Ishikawa (cell line): Measurements from ENCODE around the gene EGFLAM.

Source experiments
- CEBPB ChIP-seq: IDR thresholded peaks from 2 replicates; pipeline ENCODE4 v1.6.1; 2012
- CREB1 ChIP-seq: IDR thresholded peaks from 2 replicates; pipeline ENCODE4 v1.6.1; 2012; ENCODE audit warnings: low read depth
- EGR1 ChIP-seq: IDR thresholded peaks from 2 replicates; pipeline ENCODE4 v1.6.1; 2012
- EP300 ChIP-seq: IDR thresholded peaks from 2 replicates; pipeline ENCODE4 v1.6.1; 2012; ENCODE audit warnings: borderline replicate concordance
- FOXM1 ChIP-seq: IDR thresholded peaks from 2 replicates; pipeline ENCODE4 v1.6.1; 2012; ENCODE audit warnings: low read depth, borderline replicate concordance
- NFIC ChIP-seq: IDR thresholded peaks from 2 replicates; pipeline ENCODE4 v1.6.1; 2012
- RAD21 ChIP-seq: IDR thresholded peaks from 2 replicates; pipeline ENCODE4 v1.6.1; 2012; ENCODE audit warnings: low read depth
- TAF1 ChIP-seq: IDR thresholded peaks from 2 replicates; pipeline ENCODE4 v1.6.1; 2012; ENCODE audit warnings: low read depth, mild to moderate bottlenecking
- TCF12 ChIP-seq: IDR thresholded peaks from 2 replicates; pipeline ENCODE4 v1.6.1; 2012; ENCODE audit warnings: low read depth
- TEAD4 ChIP-seq: IDR thresholded peaks from 2 replicates; pipeline ENCODE4 v1.6.1; 2012
- YY1 ChIP-seq: IDR thresholded peaks from 2 replicates; pipeline ENCODE4 v1.6.1; 2012; ENCODE audit warnings: low read depth
- ZBTB7A ChIP-seq: IDR thresholded peaks from 2 replicates; pipeline ENCODE4 v1.6.1; 2012; ENCODE audit warnings: low read depth
- TF ChIP-seq, protein P1 (sequence below): IDR thresholded peaks from 2 replicates; pipeline ENCODE4 v1.6.1; 2012
- TF ChIP-seq, protein P2 (sequence below): IDR thresholded peaks from 2 replicates; pipeline ENCODE4 v1.6.1; 2012; ENCODE audit warnings: low read depth, mild to moderate bottlenecking
- TF ChIP-seq, protein P3 (sequence below): IDR thresholded peaks from 2 replicates; pipeline ENCODE4 v1.6.1; 2012

Gene EGFLAM

DNA sequence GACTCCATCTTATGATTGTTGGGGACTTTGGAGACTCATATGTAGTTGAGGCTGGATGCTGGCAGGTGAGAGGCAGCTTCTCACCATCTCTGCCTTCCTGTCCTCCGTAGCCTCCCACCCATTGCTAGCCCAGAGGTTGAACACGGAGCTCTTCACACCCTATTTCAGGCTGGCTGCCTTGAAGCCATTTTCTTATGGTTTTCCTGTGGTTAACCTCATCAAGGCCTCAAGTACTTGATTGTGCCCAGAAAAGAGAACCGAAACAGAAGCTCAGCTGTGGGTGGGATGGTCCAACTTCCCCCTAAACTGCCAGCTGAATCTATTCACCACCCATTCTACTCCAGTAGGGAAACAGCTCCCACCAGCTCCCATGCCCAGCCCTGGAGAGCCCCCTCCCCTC is 195.1 kb downstream of the EGFLAM start:
- TF ChIP-seq TEAD4, result no peak
- no peak for TF ChIP-seq EP300
- TF ChIP-seq YY1, result no peak
- TF ChIP-seq NFIC, result no peak
- TF ChIP-seq CEBPB, result no peak
- no peak for TF ChIP-seq ZBTB7A
- TF ChIP-seq EGR1, result no peak
- TF ChIP-seq, protein P1, sequence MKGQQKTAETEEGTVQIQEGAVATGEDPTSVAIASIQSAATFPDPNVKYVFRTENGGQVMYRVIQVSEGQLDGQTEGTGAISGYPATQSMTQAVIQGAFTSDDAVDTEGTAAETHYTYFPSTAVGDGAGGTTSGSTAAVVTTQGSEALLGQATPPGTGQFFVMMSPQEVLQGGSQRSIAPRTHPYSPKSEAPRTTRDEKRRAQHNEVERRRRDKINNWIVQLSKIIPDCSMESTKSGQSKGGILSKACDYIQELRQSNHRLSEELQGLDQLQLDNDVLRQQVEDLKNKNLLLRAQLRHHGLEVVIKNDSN, result no peak
- TF ChIP-seq, protein P2, sequence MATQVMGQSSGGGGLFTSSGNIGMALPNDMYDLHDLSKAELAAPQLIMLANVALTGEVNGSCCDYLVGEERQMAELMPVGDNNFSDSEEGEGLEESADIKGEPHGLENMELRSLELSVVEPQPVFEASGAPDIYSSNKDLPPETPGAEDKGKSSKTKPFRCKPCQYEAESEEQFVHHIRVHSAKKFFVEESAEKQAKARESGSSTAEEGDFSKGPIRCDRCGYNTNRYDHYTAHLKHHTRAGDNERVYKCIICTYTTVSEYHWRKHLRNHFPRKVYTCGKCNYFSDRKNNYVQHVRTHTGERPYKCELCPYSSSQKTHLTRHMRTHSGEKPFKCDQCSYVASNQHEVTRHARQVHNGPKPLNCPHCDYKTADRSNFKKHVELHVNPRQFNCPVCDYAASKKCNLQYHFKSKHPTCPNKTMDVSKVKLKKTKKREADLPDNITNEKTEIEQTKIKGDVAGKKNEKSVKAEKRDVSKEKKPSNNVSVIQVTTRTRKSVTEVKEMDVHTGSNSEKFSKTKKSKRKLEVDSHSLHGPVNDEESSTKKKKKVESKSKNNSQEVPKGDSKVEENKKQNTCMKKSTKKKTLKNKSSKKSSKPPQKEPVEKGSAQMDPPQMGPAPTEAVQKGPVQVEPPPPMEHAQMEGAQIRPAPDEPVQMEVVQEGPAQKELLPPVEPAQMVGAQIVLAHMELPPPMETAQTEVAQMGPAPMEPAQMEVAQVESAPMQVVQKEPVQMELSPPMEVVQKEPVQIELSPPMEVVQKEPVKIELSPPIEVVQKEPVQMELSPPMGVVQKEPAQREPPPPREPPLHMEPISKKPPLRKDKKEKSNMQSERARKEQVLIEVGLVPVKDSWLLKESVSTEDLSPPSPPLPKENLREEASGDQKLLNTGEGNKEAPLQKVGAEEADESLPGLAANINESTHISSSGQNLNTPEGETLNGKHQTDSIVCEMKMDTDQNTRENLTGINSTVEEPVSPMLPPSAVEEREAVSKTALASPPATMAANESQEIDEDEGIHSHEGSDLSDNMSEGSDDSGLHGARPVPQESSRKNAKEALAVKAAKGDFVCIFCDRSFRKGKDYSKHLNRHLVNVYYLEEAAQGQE, result no peak
- TF ChIP-seq FOXM1, result no peak
- TF ChIP-seq TAF1, result no peak
- TF ChIP-seq RAD21, result no peak

DNA sequence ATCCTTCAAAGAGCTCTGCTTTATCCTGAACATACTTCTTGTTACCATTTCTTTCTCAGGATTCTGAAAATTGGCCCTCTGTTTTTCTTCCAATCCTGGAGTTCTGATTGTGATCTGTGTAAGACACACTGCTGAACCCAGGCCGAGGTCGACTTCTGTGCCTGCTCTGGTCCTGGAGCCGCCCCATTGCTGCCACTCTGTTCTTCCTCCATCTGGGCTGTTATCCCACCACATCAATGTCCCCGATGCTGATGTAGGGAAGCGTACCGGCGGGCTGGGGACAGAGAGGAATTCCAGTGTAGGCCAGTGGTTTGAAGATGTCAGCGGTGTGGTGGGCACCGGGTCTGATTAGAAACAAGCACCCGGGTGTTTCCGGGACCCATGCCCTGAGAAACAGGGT is 195.6 kb downstream of the EGFLAM start:
- TF ChIP-seq EGR1, result no peak
- no peak for TF ChIP-seq CREB1
- TF ChIP-seq FOXM1, result no peak
- no peak for TF ChIP-seq TEAD4
- TF ChIP-seq, protein P3, sequence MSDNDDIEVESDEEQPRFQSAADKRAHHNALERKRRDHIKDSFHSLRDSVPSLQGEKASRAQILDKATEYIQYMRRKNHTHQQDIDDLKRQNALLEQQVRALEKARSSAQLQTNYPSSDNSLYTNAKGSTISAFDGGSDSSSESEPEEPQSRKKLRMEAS, result no peak

DNA sequence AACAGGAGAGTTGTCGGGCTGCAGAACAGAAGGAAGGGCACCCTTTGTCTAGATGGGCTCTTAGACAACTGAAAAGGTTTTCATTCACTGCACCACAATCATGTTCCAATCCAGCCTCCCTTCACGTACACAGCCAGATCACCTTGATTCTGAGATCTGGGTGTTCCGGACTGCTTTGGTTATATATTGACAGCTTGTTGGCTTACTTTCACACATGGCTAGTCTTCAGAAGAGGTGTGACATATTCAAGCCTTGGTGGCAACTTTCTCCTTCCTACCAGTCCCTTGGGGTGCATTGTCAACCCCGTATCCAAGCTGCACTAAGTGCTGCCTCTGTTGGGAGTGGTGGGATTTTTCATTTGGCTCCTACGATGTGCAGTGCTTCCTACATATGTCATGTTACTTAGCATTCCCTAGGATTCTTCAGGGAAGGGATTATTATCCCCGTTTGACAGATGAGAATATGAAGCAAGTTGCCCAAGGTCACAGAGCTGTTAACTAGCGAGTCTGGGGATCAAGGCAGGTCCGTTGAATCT is 197.5 kb downstream of the EGFLAM start:
- TF ChIP-seq, protein P2, result no peak
- no peak for TF ChIP-seq TEAD4
- TF ChIP-seq, protein P1, result no peak
- no peak for TF ChIP-seq NFIC
- TF ChIP-seq RAD21, result no peak
- TF ChIP-seq YY1, result no peak
- no peak for TF ChIP-seq CREB1
- TF ChIP-seq, protein P3, result no peak
- no peak for TF ChIP-seq EGR1
- no peak for TF ChIP-seq ZBTB7A
- no peak for TF ChIP-seq CEBPB
- TF ChIP-seq EP300, result no peak
- no peak for TF ChIP-seq TAF1
- TF ChIP-seq TCF12, result no peak

DNA sequence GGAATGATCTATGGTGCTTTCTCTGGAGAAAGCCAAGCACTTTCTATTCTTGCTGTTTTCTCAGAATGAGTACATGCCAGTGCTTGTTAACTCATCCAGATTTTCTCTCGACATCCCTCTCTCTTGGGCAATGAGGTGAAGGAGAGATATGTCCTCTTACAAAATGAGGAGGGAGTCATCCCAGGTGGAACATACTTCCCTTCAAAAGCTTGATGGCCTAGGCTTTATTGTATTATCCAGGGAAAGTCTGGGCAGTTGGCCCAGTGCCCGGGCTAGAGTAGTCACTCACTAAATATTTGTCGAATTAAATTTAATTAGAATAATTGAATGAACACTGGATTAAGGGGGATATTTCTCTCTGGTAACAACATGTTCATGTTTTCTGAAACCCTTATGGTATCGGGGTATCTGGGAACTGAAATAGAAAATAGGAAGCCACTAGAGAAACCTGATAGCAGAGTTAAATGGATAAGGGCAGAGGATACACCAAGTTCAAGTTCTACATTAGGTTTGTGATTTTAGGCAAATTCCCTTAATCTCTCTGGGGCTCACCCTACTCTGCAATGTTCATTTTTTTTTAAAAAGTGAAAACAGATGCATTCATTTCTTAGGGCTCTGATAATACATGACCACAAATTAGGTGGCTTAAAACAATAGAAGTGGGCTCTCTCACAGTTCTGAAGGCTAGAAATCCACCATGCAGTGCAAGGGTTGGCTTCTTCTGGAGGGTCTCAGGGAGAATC is 198.5 kb downstream of the EGFLAM start:
- no peak for TF ChIP-seq FOXM1
- TF ChIP-seq EP300, result no peak
- no peak for TF ChIP-seq ZBTB7A

- TF ChIP-seq CREB1, result no peak
These were observed 199.8 kb downstream of the EGFLAM start for GRCh38 chr5:38458174-38458573.

- no peak for TF ChIP-seq CEBPB
- TF ChIP-seq, protein P3, result no peak
- TF ChIP-seq ZBTB7A, result no peak
- no peak for TF ChIP-seq TCF12
- TF ChIP-seq EP300, result no peak
- TF ChIP-seq TAF1, result no peak
- TF ChIP-seq, protein P2, result no peak
- TF ChIP-seq RAD21, result no peak
- TF ChIP-seq, protein P1, result no peak
- no peak for TF ChIP-seq FOXM1
- no peak for TF ChIP-seq EGR1
- TF ChIP-seq TEAD4, result no peak
- TF ChIP-seq NFIC, result no peak
- TF ChIP-seq YY1, result no peak
These were observed 204.7 kb downstream of the EGFLAM start for GRCh38 chr5:38462976-38463633.
